ENCODE results near the gene KLKB1. TPM values are rescaled to one million over a fixed set of nuclear protein-coding genes. Genes with fewer than 3 reads are reported as not detected.

The KLKB1 gene
- total and polyA plus RNA-seq, 2 donors (not counting 1 experiment from before 2014, with no cell fraction given), result 0.06 to 0.17 TPM

DNA sequence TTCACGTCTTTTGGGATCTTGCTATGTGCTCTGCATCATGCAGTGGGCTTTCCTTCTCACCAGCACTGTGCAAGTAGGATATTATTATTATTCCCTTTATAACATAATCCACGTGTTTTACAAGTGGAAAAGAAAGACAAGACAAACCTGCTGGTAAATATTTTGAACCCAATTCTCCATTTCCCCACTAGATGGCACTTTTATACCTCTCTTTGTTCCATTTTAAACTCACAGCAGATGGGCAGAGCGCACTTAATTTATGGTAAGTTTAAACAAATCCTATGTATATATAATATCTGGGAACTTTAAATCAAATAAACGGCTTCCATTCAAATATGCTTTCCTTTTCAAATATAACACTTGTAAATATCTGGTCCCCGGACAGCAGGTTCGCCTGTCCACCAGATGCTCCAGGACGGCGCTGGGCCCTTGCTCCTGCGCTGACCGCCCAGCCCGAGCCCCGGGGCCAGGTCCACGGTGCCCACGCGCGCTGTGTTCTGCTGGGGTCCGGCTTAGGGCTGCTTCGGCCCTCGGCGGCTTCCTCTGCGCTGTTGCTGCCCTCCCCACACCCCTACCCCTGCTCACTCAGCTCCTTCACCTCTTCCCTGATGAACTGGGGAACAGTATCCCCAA lies 69.8 kb downstream of the KLKB1 start:
- no peak overlapping the region for H3K4me3 ChIP-seq (replicated peaks in 1 of 4; ENCODE audit: control extremely low read depth in 1 of 4, insufficient read depth in 1 of 4, low read depth in 3 of 4, low read length in 4 of 4)
- H3K27ac ChIP-seq (ENCODE audit: insufficient read depth, low read length), result no peak overlapping the region
- no peaks in the 10 kb centered on the region for H3K79me2 ChIP-seq (ENCODE audit: control insufficient read depth, insufficient read depth, low read length)
- peaks cover 5% of the 10 kb centered on the region for H3K27me3 ChIP-seq (ENCODE audit: control insufficient read depth, insufficient read depth, low read length)
- no peak overlapping the region for H3K9ac ChIP-seq (ENCODE audit: insufficient read depth, low read length)
- H3K36me3 ChIP-seq (ENCODE audit: control insufficient read depth, insufficient read depth, low read length), result no peaks in the 10 kb centered on the region
- no peak overlapping the region for H2AFZ ChIP-seq (ENCODE audit: low read length)
- H4K20me1 ChIP-seq (ENCODE audit: control insufficient read depth, extremely low read depth, insufficient read depth, low read length), result no peaks in the 10 kb centered on the region
- TF ChIP-seq, protein P1, sequence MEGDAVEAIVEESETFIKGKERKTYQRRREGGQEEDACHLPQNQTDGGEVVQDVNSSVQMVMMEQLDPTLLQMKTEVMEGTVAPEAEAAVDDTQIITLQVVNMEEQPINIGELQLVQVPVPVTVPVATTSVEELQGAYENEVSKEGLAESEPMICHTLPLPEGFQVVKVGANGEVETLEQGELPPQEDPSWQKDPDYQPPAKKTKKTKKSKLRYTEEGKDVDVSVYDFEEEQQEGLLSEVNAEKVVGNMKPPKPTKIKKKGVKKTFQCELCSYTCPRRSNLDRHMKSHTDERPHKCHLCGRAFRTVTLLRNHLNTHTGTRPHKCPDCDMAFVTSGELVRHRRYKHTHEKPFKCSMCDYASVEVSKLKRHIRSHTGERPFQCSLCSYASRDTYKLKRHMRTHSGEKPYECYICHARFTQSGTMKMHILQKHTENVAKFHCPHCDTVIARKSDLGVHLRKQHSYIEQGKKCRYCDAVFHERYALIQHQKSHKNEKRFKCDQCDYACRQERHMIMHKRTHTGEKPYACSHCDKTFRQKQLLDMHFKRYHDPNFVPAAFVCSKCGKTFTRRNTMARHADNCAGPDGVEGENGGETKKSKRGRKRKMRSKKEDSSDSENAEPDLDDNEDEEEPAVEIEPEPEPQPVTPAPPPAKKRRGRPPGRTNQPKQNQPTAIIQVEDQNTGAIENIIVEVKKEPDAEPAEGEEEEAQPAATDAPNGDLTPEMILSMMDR (conservative IDR thresholded peaks at IDR 0.05 in 1 of 2, IDR thresholded peaks at IDR 0.05 in 1 of 2; ENCODE audit: low read depth in 1 of 2, low read length in 2 of 2), result peak; percentile 55 to 58
- no peak for TF ChIP-seq EZH2 (IDR thresholded peaks at IDR 0.05; ENCODE audit: low read length, missing control alignments)
- no peaks in the 10 kb centered on the region for H3K4me1 ChIP-seq (ENCODE audit: control insufficient read depth, extremely low read depth, insufficient read depth, low read length)
- peak; percentile 36 to 81 for DNase-seq (ENCODE audit: low read depth in 2 of 2)
- H3K4me2 ChIP-seq (ENCODE audit: extremely low read depth, insufficient read depth, low read length), result no peak overlapping the region
- H3K9me3 ChIP-seq (ENCODE audit: control insufficient read depth, insufficient read depth, low read depth, low read length), result no peaks in the 10 kb centered on the region

DNA sequence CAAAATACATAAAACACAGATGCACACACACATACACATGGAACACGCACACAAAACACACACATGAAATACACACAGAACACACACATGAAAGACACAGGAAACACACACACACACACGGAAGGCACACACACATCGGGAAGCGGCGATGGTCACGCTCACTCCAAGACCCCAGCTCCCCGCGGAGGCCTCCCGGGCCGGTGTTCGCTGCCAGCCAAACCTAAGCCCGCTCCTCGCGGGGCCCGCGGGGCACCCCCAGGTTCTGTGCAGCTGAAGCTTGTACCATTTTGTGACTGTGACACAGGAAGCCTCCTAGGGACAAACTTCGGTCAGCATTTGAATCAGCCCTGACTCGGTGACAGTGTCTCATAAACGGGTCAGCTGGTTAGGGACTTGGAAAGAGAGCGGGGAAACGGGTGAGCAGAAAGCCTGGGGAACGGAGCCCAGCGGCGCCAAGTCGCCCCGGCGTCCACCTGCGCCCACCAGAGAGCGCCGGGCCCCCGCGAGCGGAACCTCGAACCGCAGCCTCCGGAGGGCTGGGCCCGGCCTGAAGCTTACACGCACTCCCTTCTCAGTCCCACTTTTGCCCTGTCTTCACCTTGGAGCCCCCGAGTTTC lies 70.8 kb downstream of the KLKB1 start:
- DNase-seq (ENCODE audit: low read depth in 2 of 2), result no peak
- H3K4me2 ChIP-seq (ENCODE audit: extremely low read depth, insufficient read depth, low read length), result no peak overlapping the region

DNA sequence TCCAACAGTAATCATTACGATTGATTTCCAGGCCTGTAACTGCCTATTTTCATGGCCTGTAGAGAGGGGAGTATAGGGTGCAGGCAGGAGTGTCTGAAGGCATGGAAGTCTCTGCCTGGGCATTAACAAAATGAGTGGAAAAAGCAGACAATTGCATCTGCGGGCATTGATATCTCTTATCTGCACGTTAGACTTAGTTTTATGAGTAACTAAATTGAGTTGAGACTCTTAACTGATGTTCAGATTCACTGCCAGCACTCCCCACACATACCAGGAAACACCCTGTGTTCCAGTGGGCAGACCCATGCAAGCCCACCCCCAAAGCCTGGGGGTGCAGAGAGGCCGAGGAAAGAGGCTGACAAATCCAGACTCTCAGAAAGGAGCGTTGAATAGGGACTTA lies 72.0 kb downstream of the KLKB1 start:
- no peaks in the 10 kb centered on the region for H3K4me1 ChIP-seq (ENCODE audit: control insufficient read depth, extremely low read depth, insufficient read depth, low read length)
- H3K79me2 ChIP-seq (ENCODE audit: control insufficient read depth, insufficient read depth, low read length), result no peaks in the 10 kb centered on the region
- no peaks in the 10 kb centered on the region for H4K20me1 ChIP-seq (ENCODE audit: control insufficient read depth, extremely low read depth, insufficient read depth, low read length)
- H3K27ac ChIP-seq (ENCODE audit: insufficient read depth, low read length), result no peak overlapping the region
- H3K27me3 ChIP-seq (ENCODE audit: control insufficient read depth, insufficient read depth, low read length), result peaks cover 5% of the 10 kb centered on the region
- DNase-seq (ENCODE audit: low read depth in 2 of 2), result no peak
- H3K9me3 ChIP-seq (ENCODE audit: control insufficient read depth, insufficient read depth, low read depth, low read length), result no peaks in the 10 kb centered on the region
- no peak overlapping the region for H3K9ac ChIP-seq (ENCODE audit: insufficient read depth, low read length)
- TF ChIP-seq, protein P1 (conservative IDR thresholded peaks at IDR 0.05 in 1 of 2, IDR thresholded peaks at IDR 0.05 in 1 of 2; ENCODE audit: low read depth in 1 of 2, low read length in 2 of 2), result no peak
- TF ChIP-seq EZH2 (IDR thresholded peaks at IDR 0.05; ENCODE audit: low read length, missing control alignments), result no peak
- H3K36me3 ChIP-seq (ENCODE audit: control insufficient read depth, insufficient read depth, low read length), result no peaks in the 10 kb centered on the region
- H3K4me3 ChIP-seq (replicated peaks in 1 of 4; ENCODE audit: control extremely low read depth in 1 of 4, insufficient read depth in 1 of 4, low read depth in 3 of 4, low read length in 4 of 4), result no peak overlapping the region
- no peak overlapping the region for H3K4me2 ChIP-seq (ENCODE audit: extremely low read depth, insufficient read depth, low read length)
- H2AFZ ChIP-seq (ENCODE audit: low read length), result no peak overlapping the region

More for the DNA sequence above, 70.8 kb downstream of the KLKB1 start:
- Histone ChIP-seq H2AFZ (ENCODE audit: low read length) (no peak overlapping the region), H3K79me2 (ENCODE audit: control insufficient read depth, insufficient read depth, low read length) (no peaks in the 10 kb centered on the region), H3K36me3 (ENCODE audit: control insufficient read depth, insufficient read depth, low read length) (no peaks in the 10 kb centered on the region), H4K20me1 (ENCODE audit: control insufficient read depth, extremely low read depth, insufficient read depth, low read length) (no peaks in the 10 kb centered on the region), H3K9ac (ENCODE audit: insufficient read depth, low read length) (no peak overlapping the region), H3K27me3 (ENCODE audit: control insufficient read depth, insufficient read depth, low read length) (peaks cover 5% of the 10 kb centered on the region), H3K4me1 (ENCODE audit: control insufficient read depth, extremely low read depth, insufficient read depth, low read length) (no peaks in the 10 kb centered on the region), H3K9me3 (ENCODE audit: control insufficient read depth, insufficient read depth, low read depth, low read length) (no peaks in the 10 kb centered on the region), H3K27ac (ENCODE audit: insufficient read depth, low read length) (no peak overlapping the region), H3K4me3 (replicated peaks in 1 of 4; ENCODE audit: control extremely low read depth in 1 of 4, insufficient read depth in 1 of 4, low read depth in 3 of 4, low read length in 4 of 4) (no peak overlapping the region)
- no peak for TF ChIP-seq EZH2 (IDR thresholded peaks at IDR 0.05; ENCODE audit: low read length, missing control alignments)
- TF ChIP-seq, protein P1 (conservative IDR thresholded peaks at IDR 0.05 in 1 of 2, IDR thresholded peaks at IDR 0.05 in 1 of 2; ENCODE audit: low read depth in 1 of 2, low read length in 2 of 2), result no peak

Measured in fibroblast of lung (primary cell).